Stimulated activated CD8-positive, alpha-beta memory T cell treated with anti-CD3 and anti-CD28 coated beads, Interleukin-12 subunit alpha, Interleukin-12 subunit beta, amount 100 ng/mL, for 1 hour (primary cell): ENCODE measurements around the gene UMAD1.

Source experiments
- DNase-seq: peaks from one replicate; pipeline ENCODE4 v3.0.0-alpha.2; 2020; ENCODE audit warnings: low read depth

Gene UMAD1

DNA sequence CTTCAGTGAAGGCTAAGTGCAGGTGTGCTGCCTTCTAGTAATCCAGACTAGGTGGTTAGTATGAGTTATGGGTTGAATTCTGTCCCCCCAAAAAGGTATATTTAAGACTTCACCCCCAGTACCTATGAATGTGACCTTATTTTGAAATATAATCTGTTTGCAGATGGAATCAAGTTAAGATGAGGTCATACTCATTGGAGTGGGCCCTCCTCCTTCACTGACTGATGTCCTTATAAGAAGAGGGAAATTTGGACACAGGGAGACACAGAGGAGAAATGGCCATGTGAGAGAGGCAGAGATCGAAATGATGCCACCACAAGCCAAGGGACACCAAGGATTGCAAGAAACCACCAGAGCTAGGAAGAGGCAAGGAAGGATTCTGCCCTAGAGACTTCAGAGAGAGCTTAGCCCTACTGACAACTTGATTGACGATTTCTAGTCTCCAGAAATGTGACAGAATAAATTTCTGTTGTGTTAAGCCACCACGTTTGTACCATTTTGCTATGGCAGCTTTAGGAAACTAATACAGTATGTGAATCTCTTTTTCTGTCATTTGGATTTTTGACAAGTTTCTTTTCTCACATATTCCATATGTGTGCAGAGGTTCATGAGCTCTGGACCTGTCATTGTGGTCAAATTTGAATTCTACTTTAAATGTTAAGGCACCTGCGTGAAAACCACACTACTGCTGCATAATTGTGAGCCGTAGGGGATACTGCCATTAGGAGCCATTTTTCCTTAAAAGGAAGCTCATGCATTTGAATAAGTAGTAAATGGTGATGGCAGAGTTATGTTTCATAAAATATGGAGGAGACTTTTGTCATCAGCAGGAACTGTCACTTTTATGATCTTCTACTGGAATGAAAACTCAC lies 80.4 kb downstream of the UMAD1 start:
- no peak for DNase-seq

DNA sequence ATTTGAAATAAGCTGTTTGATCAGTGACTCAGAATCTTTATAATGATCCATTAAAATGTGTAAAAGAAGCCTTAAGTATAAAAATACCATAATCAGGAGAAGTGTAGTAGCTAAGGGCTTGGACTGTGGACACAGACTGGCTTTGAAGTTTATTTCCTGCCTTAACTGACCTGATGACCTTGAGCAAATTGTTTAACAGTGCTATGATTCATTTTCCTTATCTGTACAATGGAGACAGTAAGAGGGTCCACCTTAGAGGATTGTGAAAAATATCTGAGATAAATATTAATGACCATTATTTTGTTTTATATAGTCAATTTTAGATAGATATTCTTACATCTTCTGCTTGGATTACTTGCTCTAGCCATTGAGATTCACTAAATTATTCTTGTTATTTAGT lies 91.2 kb downstream of the UMAD1 start:
- no peak for DNase-seq

DNA sequence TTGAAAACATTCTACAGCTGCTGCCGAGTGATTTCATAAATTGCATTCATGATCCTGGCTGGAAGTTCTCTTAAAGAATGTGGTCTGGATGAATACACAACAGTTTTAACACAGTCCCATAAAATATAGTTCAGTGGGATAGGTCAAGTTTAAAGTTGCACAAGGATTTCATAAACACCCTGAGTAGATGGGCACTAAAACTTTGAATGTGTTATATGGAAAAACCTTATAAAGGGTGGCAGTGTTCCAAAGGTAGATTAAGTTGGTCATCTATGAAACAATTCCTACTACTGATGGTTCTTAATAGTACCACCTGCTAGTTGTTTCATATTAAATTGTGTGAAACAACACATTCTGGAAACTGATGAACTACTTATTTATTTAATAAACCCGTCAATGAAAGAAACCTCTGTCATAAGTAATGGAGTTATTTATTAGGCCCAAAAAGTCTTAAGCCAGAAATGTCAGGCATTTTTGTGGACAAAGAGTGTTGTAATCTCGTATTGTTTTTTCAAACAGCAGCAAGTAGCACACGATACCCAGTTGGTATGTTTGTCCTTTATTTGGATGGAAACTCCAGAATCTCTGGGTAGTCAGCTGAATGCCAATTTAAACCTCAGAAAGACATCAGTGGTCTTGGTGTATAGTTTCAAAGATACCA lies 92.2 kb downstream of the UMAD1 start:
- DNase-seq, result no peak

DNA sequence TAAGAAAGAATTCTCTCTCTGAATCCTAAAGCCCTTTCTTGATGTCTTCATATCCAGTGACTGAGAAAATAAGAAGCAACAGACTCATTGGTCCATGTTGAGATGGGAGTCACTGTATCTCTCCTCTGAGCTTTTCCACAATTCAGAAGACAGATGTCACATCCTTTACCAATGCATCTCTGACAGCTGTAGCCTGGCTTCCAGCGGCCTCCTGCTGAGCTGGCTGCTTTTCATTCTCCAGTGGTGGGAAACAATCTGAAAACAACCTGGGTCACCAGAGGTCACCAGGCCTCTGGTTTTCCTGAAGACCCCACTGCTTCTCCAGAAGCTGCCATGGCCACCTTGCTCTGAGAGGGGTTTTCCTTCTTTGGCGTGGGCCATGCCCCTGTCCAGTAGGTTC lies 96.1 kb downstream of the UMAD1 start:
- DNase-seq, result no peak

DNA sequence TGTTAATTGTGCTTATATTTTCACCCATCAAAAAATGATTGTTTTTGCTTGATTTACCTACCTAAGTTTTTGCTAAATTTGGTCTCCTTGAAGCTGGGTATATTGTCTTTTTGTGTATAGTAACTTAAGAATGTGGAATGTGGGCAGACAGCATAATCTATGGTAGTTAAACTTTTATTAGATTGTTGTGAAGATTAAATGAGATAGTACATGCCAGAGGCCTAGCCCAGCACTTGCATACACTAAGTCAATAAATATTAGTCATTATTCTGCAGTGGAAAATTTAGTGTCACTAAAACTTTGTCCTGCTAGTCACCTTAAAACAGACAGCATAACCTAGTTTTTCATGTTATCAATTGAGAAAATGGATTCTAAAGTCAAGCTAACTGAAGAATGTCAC lies 97.1 kb downstream of the UMAD1 start:
- no peak for DNase-seq

DNA sequence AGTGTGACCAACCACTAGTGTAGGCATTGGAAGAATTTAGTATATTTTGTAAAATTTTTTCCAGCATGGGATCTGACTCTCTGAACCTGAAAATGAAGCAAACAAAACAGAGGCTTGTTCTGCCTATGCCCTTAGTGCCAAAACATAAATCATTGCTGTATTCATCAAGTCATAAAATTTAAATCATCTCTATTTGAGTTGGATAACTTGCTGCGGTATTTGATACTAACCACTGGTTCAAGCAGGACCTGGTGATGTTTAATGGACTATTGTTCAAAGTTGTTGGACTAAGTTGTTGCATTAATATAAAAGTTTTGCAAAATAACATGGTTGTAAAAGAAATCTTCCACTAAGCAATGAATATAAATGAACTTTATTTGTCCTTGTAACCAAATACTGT lies 97.6 kb downstream of the UMAD1 start:
- no peak for DNase-seq

DNA sequence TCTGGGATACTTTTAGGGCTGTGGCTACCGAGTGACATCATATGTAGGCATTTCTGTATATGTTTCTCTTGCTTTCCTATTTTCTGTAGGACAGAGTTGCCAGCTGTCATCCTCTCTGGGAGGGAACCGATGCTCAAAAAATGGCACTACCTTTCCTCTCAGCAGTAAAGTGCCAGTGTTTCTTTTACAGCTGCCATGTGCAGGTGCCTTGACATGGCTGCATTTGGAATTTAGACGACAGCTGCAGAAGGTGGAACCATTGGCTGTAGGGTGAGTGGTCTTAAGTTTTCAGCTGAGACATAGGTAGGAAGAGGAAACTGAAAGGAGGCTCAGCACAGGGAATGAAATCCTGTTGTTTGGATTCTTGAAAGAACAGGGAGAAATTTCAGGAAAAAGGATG lies 98.1 kb downstream of the UMAD1 start:
- no peak for DNase-seq

DNA sequence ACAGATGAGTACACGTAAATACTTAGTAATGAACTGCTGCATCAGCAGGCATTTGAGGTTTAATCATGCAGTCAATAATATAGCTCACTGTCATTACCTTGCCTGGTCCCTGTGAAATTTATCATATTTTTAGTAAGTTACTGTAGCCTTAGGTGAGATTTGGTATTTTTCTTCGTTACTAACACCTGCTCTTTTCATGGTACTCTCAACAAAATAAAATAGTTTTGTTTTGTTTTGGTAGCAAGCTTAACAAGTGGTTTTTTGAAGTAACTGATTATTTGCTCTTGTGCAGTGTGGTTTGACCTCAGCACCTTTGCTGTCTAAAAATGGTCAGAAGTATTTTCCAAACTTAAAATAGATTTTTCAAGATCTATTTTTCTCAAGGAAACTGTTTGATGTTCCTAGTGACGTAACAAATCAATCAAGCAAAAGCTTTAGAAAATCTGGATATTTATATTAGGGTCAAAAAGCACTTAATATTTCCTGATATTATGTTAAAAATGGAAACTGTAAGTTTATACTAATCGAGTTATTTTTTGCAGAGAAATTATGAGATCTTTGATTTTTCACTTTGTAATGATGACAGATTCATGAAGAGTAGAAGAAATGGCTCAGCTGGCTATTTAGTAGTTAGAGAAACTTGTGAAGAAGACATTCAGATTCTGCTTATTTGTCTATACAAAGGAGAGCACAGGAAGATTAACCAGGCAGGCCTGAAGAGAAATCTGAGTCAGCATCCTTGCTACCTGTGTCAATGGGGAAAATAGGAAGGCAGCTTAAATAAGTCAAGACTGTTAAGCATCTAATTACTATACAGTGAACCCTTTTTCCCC lies 98.9 kb downstream of the UMAD1 start:
- DNase-seq, result no peak

DNA sequence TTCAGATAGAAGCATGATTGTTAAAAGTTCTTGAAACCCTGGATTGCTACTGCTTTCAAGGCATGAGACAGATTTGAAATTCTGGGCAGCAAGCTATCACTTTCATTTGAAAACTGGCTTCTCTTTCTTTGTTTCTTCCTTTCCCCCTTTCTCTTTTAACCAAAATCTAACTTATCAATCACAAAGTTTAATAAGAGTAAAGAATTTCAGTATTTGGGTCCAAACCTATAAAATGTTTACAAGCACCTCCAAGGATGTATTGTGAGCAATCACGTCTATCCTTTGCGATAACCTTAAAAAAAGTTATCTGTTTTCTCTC lies 99.4 kb downstream of the UMAD1 start:
- no peak for DNase-seq

DNA sequence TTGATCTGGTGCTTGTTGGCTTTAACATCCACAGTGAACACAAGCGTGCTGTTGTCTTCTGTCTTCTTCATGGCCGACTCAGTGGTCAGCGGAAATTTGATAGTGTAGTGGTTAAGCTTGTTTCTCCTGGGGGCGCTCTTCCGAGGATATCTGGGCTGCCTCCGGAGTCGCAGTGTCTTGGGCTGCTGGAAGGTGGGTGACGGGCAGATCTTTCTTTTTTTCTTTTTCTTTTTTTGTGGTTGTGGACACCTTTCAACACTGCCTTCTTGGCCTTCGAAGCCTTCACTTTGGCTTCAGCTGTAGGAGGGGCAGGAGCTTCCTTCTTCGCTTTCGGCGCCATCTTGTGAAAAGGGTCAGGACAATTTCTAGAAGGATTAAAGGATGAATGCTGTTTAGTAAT lies 101.7 kb downstream of the UMAD1 start:
- DNase-seq, result no peak

DNA sequence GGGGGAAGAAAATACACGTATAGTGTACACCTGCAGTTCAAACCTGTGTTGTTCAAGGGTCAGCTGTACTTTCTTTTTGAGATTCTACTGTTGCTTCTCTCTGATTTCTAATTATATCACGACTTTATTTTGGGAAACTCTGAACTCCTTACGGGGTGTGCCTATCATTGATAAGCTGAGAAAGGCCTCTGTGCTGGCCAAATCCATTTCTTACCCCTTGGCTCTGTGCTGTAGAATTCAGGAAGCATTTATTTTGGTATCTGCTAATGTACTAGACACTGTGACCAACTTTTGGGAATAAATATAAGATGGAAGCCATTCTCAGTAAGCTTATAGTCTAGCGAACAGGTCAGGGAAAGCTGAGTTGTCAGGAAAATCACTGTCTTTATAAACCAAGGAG lies 104.7 kb downstream of the UMAD1 start:
- DNase-seq, result no peak

DNA sequence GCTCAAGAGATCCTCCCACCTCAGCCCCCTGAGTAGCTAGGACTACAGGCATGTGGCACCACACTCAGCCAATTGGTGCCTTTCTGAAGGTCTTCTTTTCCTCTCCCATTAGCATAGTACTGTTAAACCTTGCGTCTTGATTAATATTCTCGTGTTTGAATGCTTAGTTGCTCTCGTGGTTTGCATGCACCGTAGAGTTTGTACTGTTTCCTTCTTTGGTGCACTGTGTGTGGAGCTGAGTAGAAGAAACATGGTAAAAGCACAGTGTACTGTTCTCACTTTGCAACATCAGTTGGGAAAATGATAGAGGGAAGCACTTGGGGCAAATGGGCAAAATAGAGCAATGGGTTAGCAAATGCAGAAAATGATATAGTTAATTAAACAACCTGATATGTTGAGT lies 105.4 kb downstream of the UMAD1 start:
- no peak for DNase-seq

DNA sequence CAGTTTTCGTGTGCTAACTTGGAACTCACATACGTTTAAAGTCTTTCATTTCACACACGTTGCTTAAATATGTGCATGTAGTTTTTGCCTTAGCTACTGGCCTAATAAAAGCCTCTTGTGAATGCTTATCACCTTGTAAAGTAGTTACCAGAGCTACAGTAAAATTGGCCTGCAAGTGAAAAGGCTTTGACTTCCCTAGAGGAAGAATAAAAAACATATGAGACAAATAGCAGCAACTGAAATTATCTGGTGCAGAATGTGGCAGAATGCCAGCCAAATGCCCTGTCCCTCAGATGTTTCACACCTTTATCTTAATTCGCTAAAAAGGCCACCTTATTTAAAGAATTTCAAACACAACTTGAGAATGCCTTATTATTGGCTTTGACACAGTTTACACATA lies 105.9 kb downstream of the UMAD1 start:
- DNase-seq, result no peak

DNA sequence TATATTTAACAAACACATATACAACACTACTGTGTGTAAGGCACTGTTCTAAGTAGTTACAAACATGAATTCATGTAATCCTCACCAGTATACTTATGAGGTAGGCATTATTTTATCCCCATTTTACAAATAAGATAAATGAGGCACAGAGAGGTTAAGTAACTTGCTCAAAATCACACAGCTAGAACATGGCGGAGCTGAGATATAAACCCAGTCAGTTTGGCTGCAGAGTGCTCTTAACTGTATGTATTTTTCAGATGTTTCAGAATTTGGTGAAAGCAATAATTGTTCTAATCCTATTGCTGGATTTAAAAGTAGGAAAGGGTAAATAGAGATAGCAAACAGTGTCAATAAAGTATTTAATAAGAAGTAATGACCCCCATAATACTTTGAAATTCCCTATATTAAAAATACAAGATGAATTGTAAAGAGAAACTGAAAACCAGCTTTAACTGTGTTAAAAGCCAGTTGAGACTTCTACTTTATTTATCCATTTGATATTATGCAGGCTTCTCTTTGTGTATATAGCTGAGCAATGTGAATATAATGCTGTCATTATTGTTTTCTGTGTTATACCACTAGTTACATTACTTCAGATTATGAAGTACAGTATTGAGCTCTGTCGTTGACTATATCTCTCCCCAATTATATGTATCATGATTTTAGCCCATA lies 110.2 kb downstream of the UMAD1 start:
- no peak for DNase-seq

DNA sequence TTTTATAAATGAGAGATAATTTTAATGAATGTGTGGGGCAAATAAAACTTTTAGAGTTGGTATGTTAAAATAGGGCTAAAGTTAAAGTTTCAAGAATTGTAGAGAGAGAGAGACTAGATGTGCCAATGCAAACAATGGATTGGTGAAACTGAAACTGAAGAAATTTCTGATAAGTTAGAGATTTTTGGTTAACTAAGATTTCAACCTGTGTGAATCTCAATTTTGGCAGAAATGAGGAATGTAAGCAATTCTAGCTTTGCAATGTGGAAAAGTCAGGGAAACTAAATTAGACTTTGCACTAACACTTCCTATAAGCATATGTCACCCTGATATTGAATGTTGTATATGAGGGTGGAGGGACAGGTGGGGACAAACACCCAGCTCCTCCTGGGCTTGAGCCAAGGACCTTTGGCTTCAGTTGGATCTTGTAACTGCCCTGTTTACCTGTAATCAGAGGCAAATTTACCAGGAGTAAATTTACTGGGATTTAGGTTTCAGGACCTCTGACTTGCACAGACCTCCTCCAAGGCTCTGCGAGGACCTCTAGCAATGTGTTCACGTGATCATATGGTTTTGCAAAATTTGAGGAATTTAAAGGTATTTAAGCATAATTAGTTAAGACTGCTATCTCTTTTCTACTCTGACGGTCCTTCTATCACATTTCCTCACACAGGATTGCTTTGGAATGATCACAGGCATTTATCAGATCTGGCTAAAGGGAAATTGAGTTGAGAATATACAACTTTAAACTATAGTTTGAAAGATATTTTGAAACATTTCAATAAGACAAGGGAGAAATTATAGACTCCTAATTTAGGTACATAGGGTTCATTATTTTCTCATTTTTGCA lies 110.9 kb downstream of the UMAD1 start:
- no peak for DNase-seq

DNA sequence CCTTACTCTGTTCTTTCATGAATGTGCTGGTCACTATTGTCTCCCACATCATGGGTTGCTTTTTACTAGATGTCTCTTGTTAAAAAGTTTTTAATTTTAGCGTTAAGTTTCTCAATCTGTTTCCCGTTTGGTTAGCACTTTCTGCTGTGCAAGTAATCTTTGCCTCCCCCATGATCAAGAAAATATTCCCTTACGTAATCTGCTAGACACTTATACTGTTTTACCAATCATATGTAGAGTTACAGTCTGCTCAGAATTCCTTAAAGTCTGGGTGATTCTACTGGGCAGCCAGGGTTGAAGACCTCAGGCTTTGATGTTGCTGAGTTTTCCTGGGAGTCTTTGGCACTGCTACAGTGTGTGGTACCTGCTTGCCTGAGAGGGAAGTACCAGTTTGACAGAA lies 116.0 kb downstream of the UMAD1 start:
- no peak for DNase-seq

DNA sequence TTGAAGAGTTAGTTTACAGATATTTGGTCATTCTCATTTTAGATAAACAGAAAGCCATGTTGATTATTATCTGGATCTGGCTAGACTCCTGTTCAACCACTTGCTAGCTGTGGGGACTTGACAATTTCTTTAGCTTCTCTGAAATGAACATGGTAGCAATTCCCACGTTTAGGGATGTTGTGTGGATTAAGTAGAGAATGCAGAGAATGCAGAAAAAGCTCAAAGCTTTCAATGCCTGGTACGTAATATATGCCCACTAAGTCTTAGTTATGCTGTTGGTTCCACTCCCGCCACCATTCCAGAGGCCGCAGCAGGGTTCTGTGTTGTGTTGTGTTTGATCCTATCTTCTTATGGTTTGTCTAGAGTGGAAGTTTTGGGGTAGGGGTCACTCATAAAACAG lies 117.0 kb downstream of the UMAD1 start:
- DNase-seq, result no peak

DNA sequence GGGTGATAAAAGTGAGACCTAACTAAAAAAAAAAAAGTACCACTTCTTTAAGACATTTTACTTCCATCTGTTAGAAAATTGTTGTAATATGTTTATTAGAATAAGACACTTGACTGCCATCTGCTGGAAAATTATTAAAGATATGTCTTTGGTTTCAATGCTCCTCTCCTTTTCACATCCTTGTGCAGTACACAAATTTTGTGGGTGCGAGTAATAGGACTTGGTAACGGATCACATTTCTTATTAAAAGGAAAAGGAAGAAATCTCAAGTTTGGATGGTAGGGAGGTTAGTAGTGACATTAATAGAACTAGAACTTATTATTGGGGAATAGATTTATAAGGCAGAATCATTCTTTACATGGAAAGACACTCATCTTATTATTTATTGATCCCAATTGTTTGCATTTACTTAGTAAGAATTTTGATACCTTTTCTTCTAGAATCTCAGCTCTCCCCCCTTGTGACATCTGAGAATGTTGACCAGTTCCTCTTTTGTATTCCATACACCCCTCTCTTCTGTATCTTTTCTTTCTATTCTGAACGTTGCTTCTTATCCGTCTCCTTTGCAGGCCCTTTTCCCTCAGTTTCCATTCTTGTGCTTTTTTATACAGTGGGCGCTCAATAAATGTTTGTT lies 120.9 kb downstream of the UMAD1 start:
- no peak for DNase-seq

DNA sequence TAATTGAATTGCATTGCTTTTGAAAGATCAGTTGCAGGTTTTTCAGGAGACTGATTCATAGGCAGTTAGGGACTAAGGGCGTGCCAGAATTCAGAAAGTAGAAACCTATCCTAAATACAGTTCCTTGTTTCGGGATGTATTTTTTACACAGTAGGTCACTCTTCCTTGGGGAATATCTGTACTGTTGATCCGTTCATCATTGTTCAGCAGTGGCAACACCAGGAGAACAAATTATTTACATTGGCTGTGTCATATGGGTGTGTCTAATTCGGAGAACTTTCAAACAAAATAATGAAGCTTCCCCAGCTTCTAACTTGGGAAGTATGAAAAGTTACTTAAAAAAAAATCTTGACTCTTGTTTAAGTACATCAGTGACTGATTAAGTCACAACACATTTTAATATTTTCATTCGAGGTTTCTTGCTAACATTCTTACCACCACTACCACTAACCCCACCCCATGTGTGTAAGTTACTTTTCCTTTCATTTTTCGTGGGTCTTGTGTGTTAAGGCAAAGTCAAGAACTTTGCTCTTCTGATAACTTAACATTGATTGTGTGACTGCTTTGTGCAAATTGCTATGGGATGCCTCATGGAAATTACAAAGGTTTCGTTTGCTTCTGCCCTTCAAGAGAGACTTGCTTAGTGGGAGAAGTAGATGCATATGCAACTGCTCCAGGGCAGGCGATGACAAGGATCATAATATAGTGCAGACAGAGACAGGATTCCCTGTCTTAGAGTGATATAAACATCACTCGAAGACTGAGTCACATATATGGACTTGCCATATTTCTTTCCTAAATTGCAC lies 121.6 kb downstream of the UMAD1 start:
- no peak for DNase-seq
